Breast epithelium (tissue), 4 donors: ENCODE results near the gene COX19. TPM values are rescaled to one million over a fixed set of nuclear protein-coding genes. Genes with fewer than 3 reads are reported as not detected.

Experiments
- DNase-seq, 2 donors: peaks; one replicate each; pipeline ENCODE4 v3.0.0-alpha.2; 2019; ENCODE audit warnings: low spot score in 2 of 2
- H3K27ac ChIP-seq, 2 donors: fragments of 200-600 bp; sonication (generic) in 1 of 2; one replicate each; pipeline ENCODE4 v1.5.1; 2016 to 2019; ENCODE audit warnings: mild to moderate bottlenecking in 1 of 2
- H3K27me3 ChIP-seq, 2 donors: fragments of 200-600 bp; sonication (generic) in 1 of 2; one replicate each; pipeline versions ENCODE4 v1.5.1 to v1.6.0; 2017 to 2019; ENCODE audit warnings: control low read depth in 1 of 2, mild to moderate bottlenecking in 1 of 2
- H3K36me3 ChIP-seq: fragments of 200-600 bp; one replicate; pipeline ENCODE4 v1.5.1; 2019
- H3K4me1 ChIP-seq, 2 donors: fragments of 200-600 bp; sonication (generic); one replicate each; pipeline ENCODE4 v1.5.1; 2016 to 2019; ENCODE audit warnings: control low read depth in 1 of 2
- H3K4me3 ChIP-seq, 3 donors: fragments of 200-600 bp; sonication (generic); 1 replicate in 2 of 3; 2 replicates in 1 of 3; pipeline ENCODE4 v1.5.1; 2016 to 2019; ENCODE audit warnings: mild to moderate bottlenecking in 3 of 3, moderate library complexity in 2 of 3
- H3K9me3 ChIP-seq, 2 donors: fragments of 200-600 bp; sonication (generic) in 1 of 2; one replicate each; pipeline ENCODE4 v1.5.1; 2016 to 2019; ENCODE audit warnings: control low read depth in 1 of 2
- POLR2A ChIP-seq: fragments of 450-650 bp; IDR thresholded peaks from one replicate; pipeline ENCODE4 v1.6.1; 2016; ENCODE audit warnings: antibody characterized with exemption, mild to moderate bottlenecking, moderate library complexity
- POLR2AphosphoS5 ChIP-seq, 3 donors: sonication (generic); formaldehyde crosslinking; IDR thresholded peaks; one replicate each; pipeline ENCODE4 v1.6.1; 2017; ENCODE audit warnings: antibody characterized with exemption in 3 of 3
- intact Hi-C: fragments of 100-400 bp; cut with DNase I; formaldehyde crosslinking; loops from one replicate; pipeline ENCODE4 v1.15.1; 2023; ENCODE audit warnings: low total_unique reads
- total RNA-seq, 3 donors: library from RNA; depleted of rRNA; stranded (reverse); fragments of >200 nt; gene quantifications; one replicate each; pipeline ENCODE4 v1.1.0, GENCODE V29; 2016
- TF ChIP-seq, protein P1 (sequence below), 3 donors: fragments of 450-650 bp; IDR thresholded peaks; one replicate each; pipeline ENCODE4 v1.5.1; 2016 to 2017; ENCODE audit warnings: antibody characterized with exemption in 3 of 3, mild to moderate bottlenecking in 3 of 3, moderate library complexity in 3 of 3

COX19 gene
- total RNA-seq, 3 donors from 2014 or later: 8.5 to 17.3 (median 8.8) TPM

DNA sequence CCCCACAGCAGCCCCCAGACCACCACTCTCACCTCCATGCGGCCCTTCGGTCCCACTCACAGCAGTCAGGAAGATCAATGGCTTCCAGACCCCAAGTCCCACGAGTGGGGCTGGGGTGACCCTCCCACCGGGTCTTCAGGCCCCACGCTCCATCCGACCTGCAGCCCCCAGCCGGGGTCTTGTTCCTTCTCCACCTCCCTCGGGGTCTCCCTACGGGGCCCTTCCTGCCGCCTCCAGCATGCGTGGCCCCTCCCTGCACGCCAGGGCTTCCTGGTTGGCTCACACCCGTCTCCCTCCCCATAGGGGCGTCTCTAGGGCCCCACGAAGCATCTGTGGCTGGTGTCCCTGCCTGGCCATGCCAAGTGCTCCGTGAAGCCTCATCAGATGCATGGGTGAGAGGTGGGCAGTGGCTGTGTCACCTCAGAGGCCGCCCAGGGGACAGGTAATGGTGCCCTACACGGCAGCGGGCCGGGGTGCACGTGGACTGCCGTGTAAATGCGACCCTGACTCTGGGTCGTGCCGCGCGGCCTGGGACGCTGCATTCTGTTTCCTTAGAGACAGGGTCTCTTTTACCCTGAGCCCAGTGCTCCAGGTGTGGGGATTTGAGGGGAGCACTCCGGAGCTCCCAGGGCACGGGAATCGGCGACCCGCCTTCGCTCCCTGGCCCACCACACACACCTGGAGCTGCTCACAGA, 40.7 kb downstream of the COX19 start:
- Histone ChIP-seq H3K4me1 (no peaks in the 10 kb centered on the region), H3K9me3 (no peaks in the 10 kb centered on the region), H3K27ac (no peak overlapping the region), H3K4me3 (no peak overlapping the region), H3K36me3 (no peaks in the 10 kb centered on the region), H3K27me3 (no peaks in the 10 kb centered on the region)
- intact Hi-C loops: no loop called here
- no peak for DNase-seq
- TF ChIP-seq, protein P1, sequence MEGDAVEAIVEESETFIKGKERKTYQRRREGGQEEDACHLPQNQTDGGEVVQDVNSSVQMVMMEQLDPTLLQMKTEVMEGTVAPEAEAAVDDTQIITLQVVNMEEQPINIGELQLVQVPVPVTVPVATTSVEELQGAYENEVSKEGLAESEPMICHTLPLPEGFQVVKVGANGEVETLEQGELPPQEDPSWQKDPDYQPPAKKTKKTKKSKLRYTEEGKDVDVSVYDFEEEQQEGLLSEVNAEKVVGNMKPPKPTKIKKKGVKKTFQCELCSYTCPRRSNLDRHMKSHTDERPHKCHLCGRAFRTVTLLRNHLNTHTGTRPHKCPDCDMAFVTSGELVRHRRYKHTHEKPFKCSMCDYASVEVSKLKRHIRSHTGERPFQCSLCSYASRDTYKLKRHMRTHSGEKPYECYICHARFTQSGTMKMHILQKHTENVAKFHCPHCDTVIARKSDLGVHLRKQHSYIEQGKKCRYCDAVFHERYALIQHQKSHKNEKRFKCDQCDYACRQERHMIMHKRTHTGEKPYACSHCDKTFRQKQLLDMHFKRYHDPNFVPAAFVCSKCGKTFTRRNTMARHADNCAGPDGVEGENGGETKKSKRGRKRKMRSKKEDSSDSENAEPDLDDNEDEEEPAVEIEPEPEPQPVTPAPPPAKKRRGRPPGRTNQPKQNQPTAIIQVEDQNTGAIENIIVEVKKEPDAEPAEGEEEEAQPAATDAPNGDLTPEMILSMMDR (IDR thresholded peaks at IDR 0.05): no peak
- TF ChIP-seq POLR2A: no peak
- no peak for TF ChIP-seq POLR2AphosphoS5 (IDR thresholded peaks at IDR 0.05)

DNA sequence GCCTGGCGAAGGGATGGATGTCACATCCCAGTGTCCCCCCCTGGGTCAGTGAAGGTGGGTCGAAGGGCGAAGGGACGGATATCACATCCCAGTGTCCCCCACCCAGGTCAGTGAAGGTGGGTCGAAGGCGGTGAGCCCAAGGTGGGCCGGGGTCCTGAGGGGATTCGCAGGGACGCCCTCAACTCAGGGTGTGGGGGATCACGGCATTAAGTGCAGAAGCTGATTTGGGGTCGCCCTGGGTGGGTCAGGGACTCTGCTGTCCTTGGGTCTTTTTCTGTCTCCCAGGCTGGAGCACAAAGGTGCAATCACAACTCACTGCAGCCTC, 42.7 kb downstream of the COX19 start:
- no peak overlapping the region for H3K27ac ChIP-seq
- DNase-seq: no peak
- no peak overlapping the region for H3K4me3 ChIP-seq
- no peaks in the 10 kb centered on the region for H3K36me3 ChIP-seq
- H3K4me1 ChIP-seq: no peaks in the 10 kb centered on the region
- H3K27me3 ChIP-seq: no peaks in the 10 kb centered on the region
- no peaks in the 10 kb centered on the region for H3K9me3 ChIP-seq
- intact Hi-C loops: no loop called here
- TF ChIP-seq, protein P1 (IDR thresholded peaks at IDR 0.05): no peak
- TF ChIP-seq POLR2A (no peak), POLR2AphosphoS5 (IDR thresholded peaks at IDR 0.05) (no peak)

GRCh38 chr7:931871-932650, 43.3 kb downstream of the COX19 start:
- DNase-seq: no peak
- Histone ChIP-seq H3K4me1 (no peaks in the 10 kb centered on the region), H3K27ac (no peak overlapping the region), H3K36me3 (no peaks in the 10 kb centered on the region), H3K27me3 (no peaks in the 10 kb centered on the region), H3K4me3 (no peak overlapping the region), H3K9me3 (no peaks in the 10 kb centered on the region)
- intact Hi-C loops: no loop called here
- TF ChIP-seq, protein P1 (IDR thresholded peaks at IDR 0.05): no peak
- TF ChIP-seq POLR2AphosphoS5 (IDR thresholded peaks at IDR 0.05) (no peak), POLR2A (no peak)

DNA sequence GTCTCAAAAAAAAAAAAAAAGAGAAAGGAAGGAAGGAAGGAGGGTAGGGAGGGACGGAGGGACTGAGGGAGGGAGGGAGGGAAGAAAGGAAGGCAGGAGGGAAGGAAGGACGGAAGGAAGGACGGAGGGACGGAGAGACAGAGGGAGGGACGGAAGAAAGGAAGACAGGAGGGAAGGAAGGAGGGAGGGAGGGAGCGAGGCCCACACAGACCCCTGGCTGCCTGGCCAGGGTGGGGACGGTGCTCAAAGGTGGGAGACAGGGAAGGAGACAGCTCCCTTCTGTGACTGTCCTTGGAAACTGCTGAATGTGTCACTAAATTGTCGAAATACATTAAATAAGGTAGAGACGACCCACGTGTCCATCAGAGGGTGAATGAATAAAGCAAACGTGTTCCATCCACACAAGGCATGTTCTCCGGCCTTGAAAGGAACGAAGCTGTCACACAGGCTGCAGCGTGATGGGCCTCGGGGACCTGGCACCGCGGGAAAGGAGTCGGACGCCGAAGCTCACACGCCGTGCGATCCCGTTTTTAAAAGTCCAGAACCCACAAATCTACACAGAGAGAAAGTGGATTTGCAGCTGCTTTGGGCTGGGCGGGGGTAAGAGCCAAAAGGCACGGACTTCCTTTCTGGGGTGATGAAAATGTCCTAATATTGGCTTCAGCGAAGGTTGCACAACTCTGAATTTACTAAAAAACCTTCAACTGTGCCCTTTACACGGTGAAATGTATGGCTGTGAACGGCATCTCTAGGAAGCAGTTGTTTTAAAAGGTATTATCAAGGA, 44.2 kb downstream of the COX19 start:
- H3K4me3 ChIP-seq: no peak overlapping the region
- intact Hi-C loops: no loop called here
- no peaks in the 10 kb centered on the region for H3K36me3 ChIP-seq
- TF ChIP-seq POLR2AphosphoS5 (IDR thresholded peaks at IDR 0.05): no peak
- no peak for TF ChIP-seq POLR2A
- TF ChIP-seq, protein P1 (IDR thresholded peaks at IDR 0.05): no peak
- H3K9me3 ChIP-seq: no peaks in the 10 kb centered on the region
- no peaks in the 10 kb centered on the region for H3K27me3 ChIP-seq
- H3K4me1 ChIP-seq: no peaks in the 10 kb centered on the region
- no peak overlapping the region for H3K27ac ChIP-seq
- DNase-seq: no peak
